T-helper 1 cell (primary cell): ENCODE data around the gene SHB.
"Not testable (repeated sequence)": the region's sequence is repeated elsewhere in the genome, so short reads cannot be mapped to it uniquely, and the experiment has no call there.

ENCODE experiments used
- DNase-seq, 5 donors: peaks; one replicate each; pipeline ENCODE4 v3.0.0-alpha.2; 2012 to 2020

Gene SHB

GRCh38 chr9:37914154-37914551, 154.9 kb downstream of the SHB start:
- DNase-seq, result no peak

GRCh38 chr9:37913480-37914153, 155.4 kb downstream of the SHB start:
- peak; percentile 34 to 73 (median 63) for DNase-seq

GRCh38 chr9:37911271-37911681, 157.8 kb downstream of the SHB start:
- DNase-seq, result no peak

GRCh38 chr9:37910271-37910670, 158.8 kb downstream of the SHB start:
- no peak for DNase-seq

- not testable (repeated sequence) for DNase-seq
Measured at GRCh38 chr9:37909836-37910235, 159.2 kb downstream of the SHB start.

GRCh38 chr9:37909326-37909725, 159.7 kb downstream of the SHB start:
- no peak for DNase-seq

DNA sequence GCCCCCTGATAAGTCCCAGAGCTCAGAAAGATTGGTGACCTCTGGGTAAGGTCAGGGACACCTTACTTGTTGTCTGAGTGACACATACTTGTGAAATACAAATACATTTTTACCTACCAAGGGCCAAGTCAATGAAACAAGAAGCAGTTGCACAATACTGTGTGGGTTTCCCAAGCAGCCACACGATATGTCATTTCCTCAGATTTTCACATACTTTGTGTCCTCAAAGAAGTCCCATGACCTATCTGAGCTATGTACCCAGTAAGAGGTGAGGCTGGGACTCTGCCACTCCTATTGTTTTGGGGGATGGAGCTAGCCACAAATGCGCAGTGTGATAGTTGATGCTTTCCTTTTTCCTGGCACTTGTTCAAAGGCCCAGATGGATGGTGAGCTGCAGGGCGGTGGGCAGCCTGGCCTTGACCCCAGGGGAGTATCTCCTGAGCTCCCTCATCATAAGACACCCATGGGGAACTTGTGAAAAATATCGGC, 160.3 kb downstream of the SHB start:
- DNase-seq, result no peak

- no peak for DNase-seq
Measured at GRCh38 chr9:37908283-37908682, 160.7 kb downstream of the SHB start.

GRCh38 chr9:37906312-37907239, 162.5 kb downstream of the SHB start:
- DNase-seq, result no peak

GRCh38 chr9:37905776-37906175, 163.3 kb downstream of the SHB start:
- no peak for DNase-seq

GRCh38 chr9:37905131-37905505, 163.9 kb downstream of the SHB start:
- DNase-seq, result no peak

GRCh38 chr9:37904445-37905130, 164.4 kb downstream of the SHB start:
- no peak for DNase-seq

GRCh38 chr9:37903647-37904444, 165.2 kb downstream of the SHB start, which contains the start of gene SLC25A51:
Gene SLC25A51, minus strand, starts transcription at chr9:37904127. Its CDS starts 15,577 bp downstream, at chr9:37888550.
- peak; percentile 84 to 96 (median 90) for DNase-seq

DNA sequence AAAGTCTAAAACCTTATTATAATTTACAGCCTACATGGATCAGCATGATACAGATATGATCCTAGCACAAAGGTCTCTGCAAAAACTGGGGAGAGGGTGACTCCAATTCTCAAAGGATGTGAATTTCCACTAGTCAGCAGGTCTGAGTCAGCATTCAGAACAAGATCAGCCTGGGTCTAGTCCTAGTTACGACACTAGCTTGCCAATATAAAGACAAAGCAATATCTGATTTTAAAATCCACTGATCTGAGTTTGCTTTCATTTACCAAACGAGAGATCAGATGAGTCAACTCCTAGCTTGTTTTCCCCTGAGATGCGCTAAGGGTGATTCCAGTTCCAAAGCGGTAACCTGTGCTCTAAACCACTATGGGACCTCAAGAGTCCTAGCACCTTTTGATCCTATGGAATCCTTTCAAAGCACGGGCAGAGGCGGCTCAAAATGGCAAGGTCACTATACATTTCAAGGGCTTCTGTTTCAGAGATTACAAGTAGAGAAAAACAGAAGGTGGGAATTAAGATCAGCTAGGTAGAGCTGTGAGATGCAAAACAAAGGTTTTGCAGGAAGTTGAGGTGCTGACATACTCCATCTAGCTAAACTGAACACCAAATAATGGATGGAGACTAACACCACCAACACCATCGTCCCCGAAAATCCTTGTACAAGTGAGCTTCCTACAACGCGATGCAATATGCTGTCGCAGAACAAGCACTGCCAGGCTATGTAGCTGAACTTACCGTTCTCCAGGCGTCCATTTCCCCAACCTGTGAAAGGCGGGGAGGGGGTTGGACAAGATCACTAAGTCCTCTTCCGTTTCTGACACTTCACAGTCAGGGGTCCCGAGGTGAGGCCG, 166.0 kb downstream of the SHB start:
- DNase-seq, result peak in 1 of 5 donors; percentile 19

DNA sequence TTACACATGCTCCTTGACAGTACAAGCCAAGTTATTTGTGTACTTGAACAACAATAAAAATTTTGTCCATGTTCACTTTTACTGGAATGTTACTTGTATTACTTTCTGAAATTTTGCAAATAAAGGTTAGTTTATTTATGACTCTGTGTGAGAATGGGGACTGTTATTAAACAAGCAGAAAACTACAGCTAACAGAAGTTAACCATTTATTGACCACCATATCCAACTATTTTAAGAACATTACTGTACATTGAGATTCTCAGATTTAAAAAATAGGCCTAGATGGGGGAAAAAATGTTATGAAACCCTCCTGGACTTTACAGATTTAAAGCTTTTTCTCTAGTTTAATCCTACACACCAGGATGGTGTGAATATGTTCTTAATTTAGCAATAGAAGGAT, 166.9 kb downstream of the SHB start:
- no peak for DNase-seq

DNA sequence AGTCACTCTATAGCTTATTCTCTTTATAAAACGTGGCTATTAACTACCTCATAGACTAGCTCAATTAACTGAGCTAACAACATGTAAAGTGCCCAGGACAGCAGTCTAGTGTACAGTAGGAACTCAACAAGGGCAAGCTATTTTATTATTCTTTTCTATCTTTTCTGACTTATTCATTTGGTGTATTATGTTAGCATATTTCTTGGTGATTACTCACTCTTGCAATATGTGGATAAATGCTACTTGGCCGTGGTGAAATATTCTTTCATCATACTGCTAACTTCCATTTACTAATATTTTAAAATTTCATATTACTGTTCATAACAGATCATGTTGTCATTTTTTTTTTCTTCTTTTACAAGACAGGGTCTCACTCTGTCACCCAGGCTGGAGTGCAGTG, 170.0 kb downstream of the SHB start:
- DNase-seq, result no peak

DNA sequence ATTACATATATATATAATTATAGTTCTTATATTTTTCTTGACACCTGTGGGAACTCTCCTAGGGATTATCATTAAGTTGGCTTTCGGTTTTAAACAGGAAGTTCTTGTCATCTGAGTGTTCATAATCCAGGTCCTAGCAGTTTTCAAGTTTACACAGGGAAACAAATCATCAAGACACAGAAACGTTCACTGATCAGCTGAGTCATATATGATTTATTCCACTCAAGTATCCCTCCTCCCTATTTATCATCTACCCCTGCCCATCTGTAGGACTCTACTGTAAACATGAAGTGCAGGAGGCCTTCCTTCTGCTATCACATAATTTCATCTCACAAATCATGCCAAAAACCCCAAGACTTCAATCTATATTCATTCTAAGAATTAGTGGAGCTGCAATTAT, 171.4 kb downstream of the SHB start:
- DNase-seq, result no peak

DNA sequence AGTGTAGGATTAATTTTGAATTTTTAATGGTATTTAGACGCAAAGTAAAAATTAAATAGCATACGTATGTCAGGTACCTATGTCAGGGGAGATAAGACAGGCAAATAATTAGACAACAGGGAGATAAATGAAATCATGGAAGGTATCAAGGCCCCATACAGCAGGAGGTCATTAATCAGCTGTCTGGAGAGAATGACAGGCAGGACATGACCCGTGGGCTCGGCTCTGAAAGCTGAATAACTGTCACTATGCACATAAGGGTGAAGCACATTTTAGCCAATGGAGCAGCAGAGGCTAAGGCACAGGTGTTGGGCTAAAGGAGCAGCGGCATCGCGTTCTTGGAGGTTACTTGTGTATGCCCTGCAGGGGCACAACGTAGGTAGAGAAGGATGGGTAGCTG, 177.0 kb downstream of the SHB start:
- no peak for DNase-seq

GRCh38 chr9:37891042-37891441, 178.0 kb downstream of the SHB start:
- DNase-seq, result not testable (repeated sequence)

- no peak for DNase-seq
Measured at GRCh38 chr9:37889536-37889935, 179.5 kb downstream of the SHB start.

DNA sequence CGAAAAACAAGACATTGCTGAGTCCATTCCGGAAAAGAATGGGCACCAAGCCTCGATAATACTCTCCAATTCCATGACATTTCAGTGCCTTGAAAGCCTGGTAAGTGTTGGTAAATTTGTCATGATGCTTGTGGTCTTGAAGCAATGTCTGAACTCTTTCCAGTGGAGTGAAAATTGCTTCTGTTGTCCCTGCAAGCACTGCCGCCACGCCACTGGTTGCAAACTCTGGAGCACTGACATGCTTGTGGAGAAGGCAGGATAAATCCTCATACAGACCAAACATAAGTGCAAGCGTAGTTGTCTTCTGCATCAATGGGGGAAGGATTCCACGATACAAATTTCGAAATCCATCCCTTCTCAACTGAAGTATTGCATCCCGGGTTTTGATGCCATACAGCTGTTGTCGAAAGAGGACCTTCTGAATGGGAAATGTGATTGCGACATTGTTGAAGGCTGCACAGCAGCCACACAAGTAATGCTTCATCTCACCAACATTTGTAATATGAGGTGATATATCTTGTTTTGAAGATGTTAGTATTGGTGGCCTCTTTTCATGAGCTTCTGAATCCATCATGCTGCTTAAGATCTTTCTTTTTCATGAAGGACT, 180.9 kb downstream of the SHB start:
- DNase-seq, result not testable (repeated sequence)
